K562 (cell line): ENCODE measurements around the gene CACNG7. TPM values are rescaled to one million over a fixed set of nuclear protein-coding genes. Genes with fewer than 3 reads are reported as not detected.

Source experiments
- ATAC-seq: fragments of 200-7000 bp; cut with Tn5 transposase; 3 replicates; pipeline ENCODE4 v1.9.1; 2020; ENCODE audit warnings: moderate library complexity
- BruUV-seq: library from RNA; stranded (reverse); fragments of 400-500 nt; replicated peaks from 2 replicates; lab custom pipeline; 2021; lab: Mats Ljungman, UMichigan
- CTCF ChIA-PET: fragments of 300-600 bp; formaldehyde crosslinking; extraction: SDS; loops from one replicate; lab custom pipeline; 2021; ENCODE audit warnings: low intra/inter-chr PET ratio; lab: Yijun Ruan, JAX
- POLR2A ChIA-PET: fragments of 300-600, 350-650 bp; sonication (Branson Sonifier 250); formaldehyde crosslinking; extraction: SDS; loops from one replicate; lab custom pipeline; 2021; ENCODE audit warnings: antibody characterized with exemption, inconsistent platforms; lab: Yijun Ruan, JAX
- DNase-seq, 4 experiments: peaks; one replicate each; pipeline versions ENCODE4 v3.0.0 to v3.0.0-alpha.2; 2011 to 2018; ENCODE audit warnings: low spot score in 3 of 4, mixed read lengths in 3 of 4; ENCODE audit errors: extremely low read depth in 1 of 4
- FAIRE-seq: peaks from 2 replicates; lab custom pipeline; 2011; peaks lifted over from hg19 to GRCh38; lab: Jason Lieb, UNC
- H2AFZ ChIP-seq: 2 replicates; pipeline ENCODE4 v1.6.0; 2011; ENCODE audit warnings: low read depth, low read length, control low read depth, inconsistent platforms
- H3K27ac ChIP-seq: fragments of 200-600 bp; 3 replicates; pipeline ENCODE4 v1.8.0; 2011; ENCODE audit warnings: low read depth, mild to moderate bottlenecking, control low read depth, inconsistent platforms, low read length, moderate library complexity, mixed read lengths; ENCODE audit errors: extremely low read depth
- H3K27me3 ChIP-seq, 2 experiments: fragments of 300-600 bp in 1 of 2; 2 replicates in 1 of 2; 3 replicates in 1 of 2; pipeline versions ENCODE4 v1.6.0 to v1.8.0; 2011; ENCODE audit warnings: inconsistent platforms in 2 of 2, low read length in 2 of 2, mild to moderate bottlenecking in 1 of 2, mixed read lengths in 1 of 2, moderate library complexity in 1 of 2; ENCODE audit not compliant: control insufficient read depth in 2 of 2, insufficient read depth in 2 of 2
- H3K36me3 ChIP-seq: fragments of 300-600 bp; 3 replicates; pipeline ENCODE4 v1.8.0; 2011; ENCODE audit warnings: mild to moderate bottlenecking, low read length, inconsistent platforms; ENCODE audit not compliant: control insufficient read depth, insufficient read depth
- H3K4me1 ChIP-seq, 2 experiments: fragments of 200-600 bp in 1 of 2; replicated peaks in 1 of 2; 2 replicates in 1 of 2; 3 replicates in 1 of 2; pipeline versions ENCODE4 v1.5.1 to v1.8.0; 2011; ENCODE audit warnings: inconsistent platforms in 2 of 2, low read length in 2 of 2, mild to moderate bottlenecking in 1 of 2, mixed read lengths in 1 of 2, moderate library complexity in 1 of 2; ENCODE audit not compliant: control insufficient read depth in 2 of 2, insufficient read depth in 2 of 2
- H3K4me2 ChIP-seq: 2 replicates; pipeline ENCODE4 v1.6.1; 2011; ENCODE audit warnings: low read length, control low read depth, inconsistent platforms, mixed read lengths; ENCODE audit not compliant: insufficient read depth
- H3K4me3 ChIP-seq: fragments of 200-600 bp; sonication (generic), shearing (Covaris generic); 2 replicates; pipeline ENCODE4 v1.5.1; 2016; ENCODE audit warnings: control low read depth, inconsistent platforms
- H3K79me2 ChIP-seq: fragments of 200-600 bp; 3 replicates; pipeline ENCODE4 v1.8.0; 2011; ENCODE audit warnings: low read length, inconsistent platforms; ENCODE audit not compliant: control insufficient read depth, insufficient read depth
- H3K9ac ChIP-seq, 2 experiments: 2 replicates each; pipeline versions ENCODE4 v1.6.0 to v1.6.1; 2011; ENCODE audit warnings: low read depth in 2 of 2, low read length in 2 of 2, control low read depth in 1 of 2, inconsistent platforms in 1 of 2, mild to moderate bottlenecking in 1 of 2, mixed read lengths in 1 of 2; ENCODE audit not compliant: insufficient read depth in 1 of 2
- H3K9me1 ChIP-seq: one replicate; pipeline ENCODE4 v1.6.0; 2011; ENCODE audit warnings: inconsistent platforms, mild to moderate bottlenecking, low read length, moderate library complexity; ENCODE audit not compliant: control insufficient read depth, insufficient read depth
- H3K9me3 ChIP-seq: replicated peaks from 2 replicates; pipeline ENCODE4 v1.5.1; 2011; ENCODE audit warnings: low read depth, low read length, inconsistent platforms; ENCODE audit not compliant: control insufficient read depth, insufficient read depth
- H4K20me1 ChIP-seq: replicated peaks from 2 replicates; pipeline ENCODE4 v1.6.1; 2011; ENCODE audit warnings: low read length, inconsistent platforms, mixed read lengths; ENCODE audit not compliant: control insufficient read depth, insufficient read depth
- DIDO1 ChIP-seq: fragments of 450-650 bp; IDR thresholded peaks from 2 replicates; pipeline ENCODE4 v1.6.1; 2016; ENCODE audit warnings: low read depth, missing biosample characterization, missing genetic modification characterization
- GTF2A2 ChIP-seq: IDR thresholded peaks from 2 replicates; pipeline ENCODE4 v1.6.1; 2016; ENCODE audit warnings: mild to moderate bottlenecking, missing genetic modification characterization, missing compliant biosample characterization
- NR4A1 ChIP-seq, 2 experiments: fragments of 250-450 bp in 1 of 2; fragments of 450-650 bp in 1 of 2; sonication (Bioruptor Pico) in 1 of 2; IDR thresholded peaks; 2 replicates each; pipeline versions ENCODE4 v1.4.0 to v1.6.1; 2016 to 2020; ENCODE audit warnings: mild to moderate bottlenecking in 2 of 2, missing compliant biosample characterization in 1 of 2, missing genetic modification characterization in 1 of 2, moderate library complexity in 1 of 2
- PHB2 ChIP-seq: fragments of 450-650 bp; IDR thresholded peaks from 2 replicates; pipeline ENCODE4 v1.6.1; 2017; ENCODE audit warnings: low read depth
- POLR2B ChIP-seq: fragments of 450-650 bp; IDR thresholded peaks from 2 replicates; pipeline ENCODE4 v1.6.1; 2018; ENCODE audit warnings: low read depth; ENCODE audit not compliant: partially characterized antibody
- RBFOX2 ChIP-seq: fragments of 200-400 bp; formaldehyde crosslinking; IDR thresholded peaks from 2 replicates; pipeline ENCODE4 v1.6.1; 2017; ENCODE audit warnings: low read depth, mild to moderate bottlenecking, low read length, moderate library complexity
- RBM34 ChIP-seq: fragments of 200-400 bp; formaldehyde crosslinking; IDR thresholded peaks from 2 replicates; pipeline ENCODE4 v1.6.1; 2018; ENCODE audit warnings: low read length, borderline replicate concordance; ENCODE audit not compliant: insufficient read depth
- TRIM24 ChIP-seq, 2 experiments: fragments of 450-650 bp; IDR thresholded peaks; 2 replicates each; pipeline ENCODE4 v1.6.1; 2016
- ZNF717 ChIP-seq: fragments of 250-450 bp; sonication (Bioruptor Pico); IDR thresholded peaks from 2 replicates; pipeline ENCODE4 v1.5.0; 2021
- WGBS: fragments of 100-300 bp; shearing (Covaris generic); methylation state at CpG from one replicate; pipeline ENCODE4 v1.1.6; 2016; ENCODE audit warnings: low coverage, mixed read lengths; ENCODE audit not compliant: insufficient coverage; ENCODE audit errors: missing lambda C conversion rate; 5-methylcytosine and 5-hydroxymethylcytosine counted together
- in situ Hi-C: fragments of 300-500 bp; cut with MboI; formaldehyde crosslinking; loops from 4 replicates; pipeline ENCODE4 v1.15.0; 2018; ENCODE audit warnings: inconsistent platforms, mixed read lengths
- intact Hi-C: fragments of 100-400 bp; cut with micrococcal nuclease; formaldehyde crosslinking; loops from 2 replicates; pipeline ENCODE4 v1.14.2; 2022
- polyA plus RNA-seq, 8 experiments: library from polyadenylated mRNA; depleted of rRNA in 4 of 8; stranded (reverse) in 5 of 8; unstranded in 3 of 8; fragments of >200 nt; fragmentation: Nextera tagmentation in 2 of 8; fragmentation: Illumina TruSeq in 1 of 8; extraction: Ambion mirVana in 2 of 8; extraction: Trizol in 1 of 8; gene quantifications; 2 replicates each; pipeline versions ENCODE4 v1.2.1 to v1.2.3, GENCODE V29; 2011 to 2014; ENCODE audit warnings: inconsistent platforms in 1 of 8, missing spikeins in 1 of 8
- total RNA-seq, 7 experiments: library from RNA; depleted of rRNA in 6 of 7; stranded (reverse); fragments of >200 nt in 6 of 7; fragmentation: Illumina TruSeq in 2 of 7; extraction: Trizol in 2 of 7; gene quantifications; 2 replicates each; pipeline versions ENCODE4 v1.2.1 to v1.2.3, GENCODE V29; 2011 to 2021; ENCODE audit warnings: low replicate concordance in 1 of 7
- TF ChIP-seq, protein P1 (sequence below): fragments of 250-450 bp; sonication (Bioruptor Pico); IDR thresholded peaks from 2 replicates; pipeline ENCODE4 v1.4.0; 2020

CACNG7 gene
- total and polyA plus RNA-seq, 9 of the 15 experiments (the other 6 are each of a cell fraction or from before 2014, with no cell fraction given), result not detected

DNA sequence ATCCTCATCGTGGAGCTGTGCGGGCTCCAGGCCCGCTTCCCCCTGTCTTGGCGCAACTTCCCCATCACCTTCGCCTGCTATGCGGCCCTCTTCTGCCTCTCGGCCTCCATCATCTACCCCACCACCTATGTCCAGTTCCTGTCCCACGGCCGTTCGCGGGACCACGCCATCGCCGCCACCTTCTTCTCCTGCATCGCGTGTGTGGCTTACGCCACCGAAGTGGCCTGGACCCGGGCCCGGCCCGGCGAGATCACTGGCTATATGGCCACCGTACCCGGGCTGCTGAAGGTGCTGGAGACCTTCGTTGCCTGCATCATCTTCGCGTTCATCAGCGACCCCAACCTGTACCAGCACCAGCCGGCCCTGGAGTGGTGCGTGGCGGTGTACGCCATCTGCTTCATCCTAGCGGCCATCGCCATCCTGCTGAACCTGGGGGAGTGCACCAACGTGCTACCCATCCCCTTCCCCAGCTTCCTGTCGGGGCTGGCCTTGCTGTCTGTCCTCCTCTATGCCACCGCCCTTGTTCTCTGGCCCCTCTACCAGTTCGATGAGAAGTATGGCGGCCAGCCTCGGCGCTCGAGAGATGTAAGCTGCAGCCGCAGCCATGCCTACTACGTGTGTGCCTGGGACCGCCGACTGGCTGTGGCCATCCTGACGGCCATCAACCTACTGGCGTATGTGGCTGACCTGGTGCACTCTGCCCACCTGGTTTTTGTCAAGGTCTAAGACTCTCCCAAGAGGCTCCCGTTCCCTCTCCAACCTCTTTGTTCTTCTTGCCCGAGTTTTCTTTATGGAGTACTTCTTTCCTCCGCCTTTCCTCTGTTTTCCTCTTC is 35.1 kb upstream of the CACNG7 start:
- Histone ChIP-seq H3K27ac (no peak overlapping the region), H3K4me3 (no peak overlapping the region), H3K4me2 (no peak overlapping the region), H3K9ac (no peak overlapping the region; a peak in 1 of 4 replicates), H3K27me3 (no peaks in the 10 kb centered on the region), H3K36me3 (peaks cover 42% of the 10 kb centered on the region; the same call in 2 of the 3 replicates), H3K9me1 (no peaks in the 10 kb centered on the region), H3K79me2 (peaks cover 41% of the 10 kb centered on the region), H3K4me1 (peaks cover 13 to 40% of the 10 kb centered on the region in 2 experiments; a peak in 4 of 5 replicates), H4K20me1 (0 out of 2 replicates have a peak, but pooled peaks cover 5% of the 10 kb centered on the region), H2AFZ (no peak overlapping the region), H3K9me3 (no peaks in the 10 kb centered on the region)
- no TSS peak for BruUV-seq
- no peak for DNase-seq
- ATAC-seq, result no peak
- CTCF ChIA-PET, result no interaction called here
- intact Hi-C loops (no loop called here), in situ Hi-C loops (no loop called here)
- 93% methylated on average over 47 of the region's 51 CpGs for WGBS
- no peak for FAIRE-seq
- POLR2A ChIA-PET, result interaction anchor here (0.8 to 0.9 kb wide), 3 partner anchors 8 to 263 kb away, joined by 3 to 4 read pairs (median 3); partner anchors contain the start of genes CNOT3 and PRKCG
- TF ChIP-seq DIDO1 (tag) (no peak), NR4A1 (CRISPR knock-in tag; IDR thresholded peaks at IDR 0.05) (no peak), NR4A1 (tag; IDR thresholded peaks at IDR 0.05) (no peak), RBM34 (no peak), RBFOX2 (peak; percentile 68), POLR2B (no peak), PHB2 (no peak), TRIM24 (IDR thresholded peaks at IDR 0.05) (no peak), ZNF717 (CRISPR knock-in tag) (no peak), GTF2A2 (no peak)
- TF ChIP-seq, protein P1, sequence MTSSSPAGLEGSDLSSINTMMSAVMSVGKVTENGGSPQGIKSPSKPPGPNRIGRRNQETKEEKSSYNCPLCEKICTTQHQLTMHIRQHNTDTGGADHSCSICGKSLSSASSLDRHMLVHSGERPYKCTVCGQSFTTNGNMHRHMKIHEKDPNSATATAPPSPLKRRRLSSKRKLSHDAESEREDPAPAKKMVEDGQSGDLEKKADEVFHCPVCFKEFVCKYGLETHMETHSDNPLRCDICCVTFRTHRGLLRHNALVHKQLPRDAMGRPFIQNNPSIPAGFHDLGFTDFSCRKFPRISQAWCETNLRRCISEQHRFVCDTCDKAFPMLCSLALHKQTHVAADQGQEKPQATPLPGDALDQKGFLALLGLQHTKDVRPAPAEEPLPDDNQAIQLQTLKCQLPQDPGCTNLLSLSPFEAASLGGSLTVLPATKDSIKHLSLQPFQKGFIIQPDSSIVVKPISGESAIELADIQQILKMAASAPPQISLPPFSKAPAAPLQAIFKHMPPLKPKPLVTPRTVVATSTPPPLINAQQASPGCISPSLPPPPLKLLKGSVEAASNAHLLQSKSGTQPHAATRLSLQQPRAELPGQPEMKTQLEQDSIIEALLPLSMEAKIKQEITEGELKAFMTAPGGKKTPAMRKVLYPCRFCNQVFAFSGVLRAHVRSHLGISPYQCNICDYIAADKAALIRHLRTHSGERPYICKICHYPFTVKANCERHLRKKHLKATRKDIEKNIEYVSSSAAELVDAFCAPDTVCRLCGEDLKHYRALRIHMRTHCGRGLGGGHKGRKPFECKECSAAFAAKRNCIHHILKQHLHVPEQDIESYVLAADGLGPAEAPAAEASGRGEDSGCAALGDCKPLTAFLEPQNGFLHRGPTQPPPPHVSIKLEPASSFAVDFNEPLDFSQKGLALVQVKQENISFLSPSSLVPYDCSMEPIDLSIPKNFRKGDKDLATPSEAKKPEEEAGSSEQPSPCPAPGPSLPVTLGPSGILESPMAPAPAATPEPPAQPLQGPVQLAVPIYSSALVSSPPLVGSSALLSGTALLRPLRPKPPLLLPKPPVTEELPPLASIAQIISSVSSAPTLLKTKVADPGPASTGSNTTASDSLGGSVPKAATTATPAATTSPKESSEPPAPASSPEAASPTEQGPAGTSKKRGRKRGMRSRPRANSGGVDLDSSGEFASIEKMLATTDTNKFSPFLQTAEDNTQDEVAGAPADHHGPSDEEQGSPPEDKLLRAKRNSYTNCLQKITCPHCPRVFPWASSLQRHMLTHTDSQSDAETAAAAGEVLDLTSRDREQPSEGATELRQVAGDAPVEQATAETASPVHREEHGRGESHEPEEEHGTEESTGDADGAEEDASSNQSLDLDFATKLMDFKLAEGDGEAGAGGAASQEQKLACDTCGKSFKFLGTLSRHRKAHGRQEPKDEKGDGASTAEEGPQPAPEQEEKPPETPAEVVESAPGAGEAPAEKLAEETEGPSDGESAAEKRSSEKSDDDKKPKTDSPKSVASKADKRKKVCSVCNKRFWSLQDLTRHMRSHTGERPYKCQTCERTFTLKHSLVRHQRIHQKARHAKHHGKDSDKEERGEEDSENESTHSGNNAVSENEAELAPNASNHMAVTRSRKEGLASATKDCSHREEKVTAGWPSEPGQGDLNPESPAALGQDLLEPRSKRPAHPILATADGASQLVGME, result no peak
